GM18907 (cell line): Measurements from ENCODE around the gene SLC4A5.
"Not testable (repeated sequence)": the region's sequence is repeated elsewhere in the genome, so short reads cannot be mapped to it uniquely, and the experiment has no call there.

Source experiments
- ATAC-seq: cut with Tn5 transposase; IDR thresholded peaks from one replicate; pipeline ENCODE4 v1.9.1; 2021; ENCODE audit warnings: mild to moderate bottlenecking, moderate library complexity; ENCODE audit not compliant: unreplicated experiment

Gene SLC4A5

DNA sequence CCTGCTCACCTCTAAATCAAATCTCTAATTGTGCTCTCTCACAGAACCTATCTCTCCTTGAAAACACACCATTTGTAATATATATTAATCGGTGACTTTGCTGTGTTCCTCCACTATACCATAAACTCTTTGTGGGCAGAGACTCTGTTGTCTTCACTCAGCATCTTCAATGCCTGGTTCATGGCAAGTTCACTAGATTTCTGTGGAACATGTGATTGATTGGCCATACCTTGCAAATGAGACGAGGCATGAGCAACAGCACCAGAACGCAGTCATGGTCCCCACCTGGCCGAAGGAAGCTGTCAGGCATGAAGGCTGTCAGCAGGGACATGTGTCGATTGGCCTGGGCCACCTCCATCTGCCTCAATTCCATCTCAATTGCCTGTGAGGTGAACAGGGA, 25.3 kb upstream of the SLC4A5 start:
- ATAC-seq: no peak

GRCh38 chr2:74367789-74368188, 24.6 kb upstream of the SLC4A5 start:
- ATAC-seq: no peak

GRCh38 chr2:74366036-74366435, 22.8 kb upstream of the SLC4A5 start:
- ATAC-seq: no peak

GRCh38 chr2:74364533-74365505, 21.6 kb upstream of the SLC4A5 start:
- no peak for ATAC-seq

DNA sequence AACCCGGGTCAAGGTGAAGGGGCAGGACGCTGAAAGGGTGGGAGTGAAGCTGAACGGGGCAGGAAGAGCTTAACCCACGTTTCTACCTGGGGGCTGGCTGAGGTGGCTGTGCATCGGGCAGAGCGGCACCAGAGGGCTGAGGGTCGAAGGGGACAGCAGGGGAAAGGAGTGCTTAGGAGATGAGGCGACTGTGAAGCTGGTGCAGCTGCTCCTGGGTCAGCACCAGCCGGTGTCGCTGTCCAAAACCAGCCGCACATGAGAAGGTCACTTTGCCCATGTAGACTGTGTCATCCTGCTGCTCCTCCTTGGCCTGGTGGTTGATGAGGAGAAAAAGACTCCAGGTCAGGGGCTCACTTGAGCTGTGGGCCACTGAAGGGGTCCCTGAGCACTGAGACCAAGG, 18.1 kb upstream of the SLC4A5 start:
- no peak for ATAC-seq

- ATAC-seq: no peak
These were observed 14.4 kb upstream of the SLC4A5 start for GRCh38 chr2:74357627-74358026.

DNA sequence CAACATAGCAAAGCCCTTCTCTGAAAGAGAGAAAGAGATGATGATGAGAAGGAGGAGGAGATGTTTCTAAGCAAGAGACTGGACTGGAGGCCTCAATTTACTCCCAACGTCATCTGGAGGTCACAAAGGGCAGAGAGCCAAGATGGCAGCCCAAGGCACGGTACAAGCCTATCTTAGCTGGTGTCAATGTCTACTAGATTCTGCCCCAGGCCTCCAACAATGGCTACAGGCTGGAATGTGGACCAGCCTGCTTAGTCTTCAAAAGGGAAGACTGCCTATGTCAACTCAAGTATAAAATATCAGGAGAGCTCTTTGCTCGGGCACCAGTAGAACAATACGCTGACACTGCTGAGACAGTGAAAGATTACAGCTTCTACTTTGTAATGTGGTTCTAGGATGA, 6.7 kb upstream of the SLC4A5 start:
- ATAC-seq: no peak

GRCh38 chr2:74347742-74348141, 4.5 kb upstream of the SLC4A5 start:
- ATAC-seq: no peak

- ATAC-seq: no peak
These were observed 4.1 kb upstream of the SLC4A5 start for GRCh38 chr2:74347303-74347702.

DNA sequence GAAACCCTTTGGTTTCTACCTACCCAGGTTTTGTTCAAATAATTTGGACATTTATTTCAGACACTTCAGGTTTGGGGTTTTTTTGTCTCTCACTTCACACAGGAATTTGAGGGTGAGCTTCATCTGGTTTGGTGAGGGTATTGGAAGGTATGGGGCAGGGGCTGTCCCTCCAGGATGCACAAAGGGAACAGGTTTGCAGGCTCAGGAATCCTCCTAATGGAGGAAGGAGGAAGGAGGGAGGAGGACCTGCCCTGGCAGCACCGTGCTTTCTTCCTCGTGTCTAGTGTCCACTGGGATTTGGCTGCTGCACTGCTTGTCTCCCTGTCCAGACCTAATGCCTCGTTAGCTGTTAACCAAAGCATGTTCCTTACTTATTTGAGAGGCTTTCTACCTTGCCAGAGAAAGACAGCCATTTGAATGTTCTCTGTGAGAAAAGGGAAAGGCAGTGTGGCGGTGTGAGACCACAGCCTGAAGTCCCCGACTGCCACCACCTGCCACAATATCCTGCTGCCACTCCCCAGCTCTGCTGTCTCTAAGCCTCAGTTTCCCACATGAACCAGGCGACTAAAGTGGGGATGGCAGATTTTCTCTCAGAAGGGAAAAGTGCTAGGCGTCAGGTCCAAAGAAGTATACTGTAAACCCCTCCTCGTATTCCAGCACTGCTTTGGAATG, 2.2 kb upstream of the SLC4A5 start:
- no peak for ATAC-seq

DNA sequence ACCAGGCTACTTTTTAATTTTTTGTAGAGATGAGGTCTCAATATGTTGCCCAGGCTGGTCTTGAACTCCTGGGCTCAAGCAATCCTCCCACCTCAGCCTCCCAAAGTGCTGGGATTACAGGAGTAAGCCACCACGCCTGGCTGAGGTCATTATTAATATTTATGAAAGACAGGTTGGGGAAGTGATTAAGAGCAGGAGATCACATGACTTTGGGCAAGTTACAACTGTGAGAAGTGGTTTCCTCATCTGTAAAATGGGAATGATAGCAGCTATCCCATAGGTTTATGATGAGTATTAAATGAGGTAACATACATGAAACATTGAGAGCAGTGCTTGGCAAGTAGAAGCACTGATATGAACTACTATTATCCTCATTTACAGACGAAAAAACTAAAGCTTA, 7.0 kb downstream of the SLC4A5 start:
- ATAC-seq: not testable (repeated sequence)

DNA sequence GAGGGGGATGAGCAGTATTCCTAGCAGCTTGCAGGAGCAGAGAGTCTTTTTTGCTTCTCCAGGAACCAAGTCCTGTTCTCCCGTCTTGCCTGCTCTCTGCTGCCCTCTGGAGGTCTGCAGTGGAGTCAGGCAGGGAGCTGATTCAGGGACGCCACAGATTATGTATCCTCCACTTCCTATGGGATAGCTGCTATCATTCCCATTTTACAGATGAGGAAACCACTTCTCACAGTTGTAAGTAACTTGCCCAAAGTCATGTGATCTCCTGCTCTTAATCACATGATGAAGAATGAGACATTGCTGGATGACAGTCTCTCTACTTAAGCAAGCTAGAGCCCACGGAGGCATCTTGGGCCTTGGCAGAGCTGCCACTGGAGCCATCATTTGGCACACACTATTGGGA, 8.3 kb downstream of the SLC4A5 start:
- no peak for ATAC-seq

DNA sequence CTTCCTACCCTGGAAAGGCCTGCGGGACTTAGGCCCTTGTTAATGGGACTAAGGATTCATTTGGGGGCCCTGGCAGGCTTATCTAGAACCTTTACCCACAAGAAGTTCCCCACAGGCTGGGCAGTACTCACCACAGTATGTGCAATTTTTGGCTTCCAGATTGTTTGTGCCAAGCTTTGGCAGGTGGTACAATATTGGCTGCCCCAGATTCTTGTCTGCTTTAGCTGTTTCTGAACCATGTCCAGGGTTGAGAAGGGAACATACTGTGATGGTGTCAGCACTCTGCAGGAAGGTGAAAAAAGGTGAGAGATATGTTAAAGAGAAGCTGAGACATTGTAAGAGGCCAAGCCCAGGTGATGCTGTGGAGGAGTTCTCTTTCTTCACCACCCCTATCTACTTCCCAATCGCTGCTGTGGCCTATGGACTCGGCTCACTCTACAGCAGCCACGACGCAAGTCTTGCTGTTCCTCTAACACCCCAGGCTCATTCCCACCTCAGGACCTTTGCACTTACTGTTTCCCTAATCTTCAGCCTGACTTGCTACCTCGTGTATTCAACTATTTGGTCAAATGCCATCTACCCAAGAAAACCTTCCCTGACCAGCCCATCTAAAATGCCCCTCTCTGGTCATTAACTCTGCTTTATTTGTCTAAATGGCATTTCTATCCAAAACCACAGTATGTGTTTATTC, 9.2 kb downstream of the SLC4A5 start:
- no peak for ATAC-seq

DNA sequence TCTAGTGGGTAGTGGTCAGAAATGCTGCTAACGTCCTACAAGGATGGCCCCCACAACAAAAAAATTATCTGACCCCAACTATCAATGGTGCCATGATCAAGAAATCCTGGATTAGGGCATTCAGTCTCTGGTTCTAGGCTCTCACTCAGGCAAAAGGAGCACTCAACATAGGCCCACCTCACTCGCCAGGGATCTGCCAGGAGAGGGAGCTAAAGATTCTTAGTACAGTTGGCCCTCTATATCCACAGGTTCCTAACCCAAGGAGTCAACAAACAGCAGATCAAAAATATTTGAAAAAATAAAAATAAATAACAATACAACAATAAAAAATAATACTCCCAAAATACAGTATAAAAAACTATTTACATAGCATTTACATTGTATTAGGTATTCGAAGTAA, 10.0 kb downstream of the SLC4A5 start:
- ATAC-seq: no peak

- ATAC-seq: no peak
These were observed 10.6 kb downstream of the SLC4A5 start for GRCh38 chr2:74332550-74333174.

- ATAC-seq: no peak
These were observed 14.6 kb downstream of the SLC4A5 start for GRCh38 chr2:74328573-74328972.

- ATAC-seq: no peak
These were observed 15.1 kb downstream of the SLC4A5 start for GRCh38 chr2:74328074-74328473.

GRCh38 chr2:74327627-74328026, 15.6 kb downstream of the SLC4A5 start:
- no peak for ATAC-seq

DNA sequence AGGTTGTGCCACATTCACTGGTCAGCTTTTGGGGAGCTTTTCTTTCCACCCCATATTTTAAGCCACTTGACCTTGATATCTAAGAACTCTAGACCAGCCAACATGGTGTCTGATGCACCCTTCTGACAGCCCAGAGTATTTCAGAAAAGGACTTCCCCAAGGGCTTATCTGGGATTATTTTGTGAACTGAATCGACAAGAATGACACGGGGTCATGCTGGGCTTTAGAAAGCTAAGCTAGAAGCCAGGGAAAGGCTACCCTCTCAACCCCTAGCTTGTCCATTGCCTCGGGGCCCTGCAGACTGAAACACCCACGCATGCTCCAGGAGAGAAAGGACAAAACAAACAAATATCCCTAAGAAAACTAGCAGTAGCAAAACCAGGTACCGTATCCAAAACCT, 16.0 kb downstream of the SLC4A5 start:
- no peak for ATAC-seq

GRCh38 chr2:74325815-74326214, 17.4 kb downstream of the SLC4A5 start:
- no peak for ATAC-seq

- no peak for ATAC-seq
These were observed 21.5 kb downstream of the SLC4A5 start for GRCh38 chr2:74321737-74322136.
